HG02885 (cell line): ENCODE results near the gene ARRB2.

ENCODE experiments used
- ATAC-seq: cut with Tn5 transposase; IDR thresholded peaks from one replicate; pipeline ENCODE4 v1.9.1; 2021; ENCODE audit warnings: mild to moderate bottlenecking; ENCODE audit not compliant: unreplicated experiment, poor library complexity

Gene ARRB2

GRCh38 chr17:4748686-4749085, 38.3 kb downstream of the ARRB2 start:
- ATAC-seq, result no peak

- ATAC-seq, result no peak
These were observed 40.2 kb downstream of the ARRB2 start for GRCh38 chr17:4750606-4751005.

- ATAC-seq, result no peak
These were observed 41.5 kb downstream of the ARRB2 start for GRCh38 chr17:4751932-4752331.

DNA sequence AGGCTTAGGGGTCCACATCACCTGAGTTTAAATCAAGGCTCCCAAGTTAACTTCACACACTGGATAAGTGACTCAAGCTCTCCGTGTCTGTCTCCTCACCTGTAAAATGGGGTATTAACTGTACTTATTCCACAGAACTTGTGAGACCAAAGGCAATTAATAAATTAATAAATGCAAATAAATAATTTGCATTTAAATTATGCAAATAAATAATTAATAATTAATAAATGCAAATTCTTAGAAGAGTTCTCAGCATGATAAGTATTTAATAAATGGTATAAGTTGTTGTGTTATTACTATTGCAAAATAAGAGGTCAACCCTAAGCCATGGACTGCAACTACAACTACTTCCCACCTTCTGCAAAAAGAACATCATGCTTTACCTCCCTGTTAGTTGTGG, 43.0 kb downstream of the ARRB2 start:
- no peak for ATAC-seq

- ATAC-seq, result no peak
These were observed 49.4 kb downstream of the ARRB2 start for GRCh38 chr17:4759776-4760236.

DNA sequence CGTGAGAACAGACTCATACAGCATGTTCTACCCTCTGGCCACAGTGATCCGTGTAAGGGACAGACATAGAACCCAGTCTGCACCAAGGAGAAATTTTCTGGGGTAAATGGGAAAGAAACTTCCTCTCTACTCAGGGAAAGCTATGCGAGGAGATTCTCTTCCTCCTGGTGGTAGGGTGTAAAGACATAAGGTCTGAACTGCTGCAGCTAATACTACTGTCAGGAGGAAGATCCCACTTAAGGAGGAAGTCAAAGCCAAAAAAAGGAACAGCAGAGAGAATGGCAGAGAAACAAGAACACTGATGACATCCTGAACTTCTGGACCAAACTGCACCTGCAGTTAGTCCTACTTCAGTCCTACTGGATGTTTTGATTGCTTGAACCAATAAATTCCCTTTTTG, 54.2 kb downstream of the ARRB2 start:
- no peak for ATAC-seq

- no peak for ATAC-seq
These were observed 55.8 kb downstream of the ARRB2 start for GRCh38 chr17:4766201-4766600.

DNA sequence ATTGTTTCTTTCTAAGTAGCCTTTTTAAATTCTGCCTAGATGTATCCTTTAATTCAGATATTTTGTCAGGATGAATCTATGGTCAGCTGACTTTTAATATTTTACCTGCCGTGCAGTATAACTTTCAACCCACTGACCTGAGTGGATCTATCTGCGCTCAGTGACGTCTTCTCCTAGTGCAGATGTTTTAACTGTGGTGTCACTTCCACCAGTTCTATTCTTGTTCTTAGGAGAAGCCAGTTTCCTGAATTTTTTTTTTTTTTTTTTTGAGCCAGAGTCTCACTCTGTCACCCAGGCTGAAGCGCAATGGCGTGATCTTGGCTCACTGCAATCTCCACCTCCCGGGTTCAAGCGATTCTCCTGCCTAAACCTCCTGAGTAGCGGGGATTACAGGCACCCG, 56.3 kb downstream of the ARRB2 start:
- ATAC-seq, result no peak

- no peak for ATAC-seq
These were observed 57.9 kb downstream of the ARRB2 start for GRCh38 chr17:4768298-4768697.

DNA sequence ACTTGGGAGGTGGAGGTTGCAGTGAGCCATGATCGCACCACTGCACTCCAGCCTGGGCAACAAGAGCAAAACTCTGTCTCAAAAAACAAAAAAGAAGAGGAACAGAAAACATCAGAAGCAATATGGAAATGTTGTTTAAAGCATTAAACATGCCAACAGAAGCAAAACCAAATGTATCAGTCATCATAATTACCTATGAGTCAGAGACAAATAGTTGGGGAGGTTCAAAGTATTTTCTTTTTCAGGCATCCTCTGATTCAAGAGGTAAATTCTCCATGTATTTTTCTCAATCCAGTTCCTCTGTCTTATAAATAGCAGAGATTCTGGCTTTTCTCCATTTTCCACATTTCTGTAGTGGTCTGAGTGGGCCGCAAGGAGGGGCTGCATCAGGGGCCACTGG, 59.2 kb downstream of the ARRB2 start:
- ATAC-seq, result no peak
